Ectodermal cell (in vitro differentiated cells): ENCODE measurements around the gene RNF227.

Experiments used
- H3K27ac ChIP-seq: 2 replicates; pipeline ENCODE4 v1.7.0; 2013; ENCODE audit warnings: mild to moderate bottlenecking, low read depth, low read length; ENCODE audit not compliant: insufficient read depth, poor library complexity, severe bottlenecking
- H3K27me3 ChIP-seq: 2 replicates; pipeline ENCODE4 v1.7.0; 2013; ENCODE audit warnings: mild to moderate bottlenecking, low read length; ENCODE audit not compliant: insufficient read depth, control insufficient read depth, poor library complexity, severe bottlenecking
- H3K36me3 ChIP-seq: one replicate; pipeline ENCODE4 v1.7.0; 2013; ENCODE audit warnings: low read length; ENCODE audit not compliant: control insufficient read depth, insufficient read depth
- H3K4me1 ChIP-seq: one replicate; pipeline ENCODE4 v1.7.0; 2013; ENCODE audit warnings: low read length; ENCODE audit not compliant: control insufficient read depth, insufficient read depth
- H3K4me3 ChIP-seq: 2 replicates; pipeline ENCODE4 v1.7.0; 2013; ENCODE audit warnings: low read depth, low read length, control low read depth; ENCODE audit not compliant: insufficient read depth
- H3K9me3 ChIP-seq: 2 replicates; pipeline ENCODE4 v1.7.0; 2013; ENCODE audit warnings: mild to moderate bottlenecking, low read length, moderate library complexity; ENCODE audit not compliant: control insufficient read depth
- WGBS, 2 experiments: methylation state at CpG; one replicate each; pipeline ENCODE4 v1.1.7; 2013; ENCODE audit warnings: missing lambda C conversion rate in 2 of 2; 5-methylcytosine and 5-hydroxymethylcytosine counted together

Gene RNF227

GRCh38 chr17:7930841-7931631, 14.9 kb upstream of the RNF227 start:
- Histone ChIP-seq H3K27ac (no peak overlapping the region), H3K9me3 (no peaks in the 10 kb centered on the region), H3K27me3 (peaks cover 37% of the 10 kb centered on the region), H3K36me3 (peaks cover 5% of the 10 kb centered on the region), H3K4me3 (peak overlapping the region; percentile 61), H3K4me1 (no peaks in the 10 kb centered on the region)
- 41 to 42% methylated on average over 20 of the region's 20 CpGs for WGBS, 2 experiments

GRCh38 chr17:7929158-7930023, 13.3 kb upstream of the RNF227 start, which contains the start of gene KCNAB3:
KCNAB3 (minus strand) TSS chr17:7929856; CDS start chr17:7929435, 421 bp downstream.
- peak within 1 kb of the TSS; percentile 27 for H3K4me3 ChIP-seq
- no peaks in the 10 kb centered on the region for H3K4me1 ChIP-seq
- 10% methylated on average over 67 of the region's 67 CpGs for WGBS, 2 experiments
- no peak within 1 kb of the TSS for H3K27ac ChIP-seq
- no peaks in the 10 kb centered on the region for H3K36me3 ChIP-seq
- peaks cover 50% of the 10 kb centered on the region for H3K27me3 ChIP-seq
- H3K9me3 ChIP-seq: no peaks in the 10 kb centered on the region

GRCh38 chr17:7927596-7927995, 11.5 kb upstream of the RNF227 start:
- no peaks in the 10 kb centered on the region for H3K4me1 ChIP-seq
- WGBS, 2 experiments: 82% methylated on average over 3 of the region's 3 CpGs
- no peak overlapping the region for H3K4me3 ChIP-seq
- H3K27me3 ChIP-seq: peaks cover 68% of the 10 kb centered on the region
- no peaks in the 10 kb centered on the region for H3K9me3 ChIP-seq
- H3K27ac ChIP-seq: no peak overlapping the region
- no peaks in the 10 kb centered on the region for H3K36me3 ChIP-seq

- Histone ChIP-seq H3K36me3 (no peaks in the 10 kb centered on the region), H3K9me3 (no peaks in the 10 kb centered on the region), H3K4me1 (no peaks in the 10 kb centered on the region), H3K4me3 (peak overlapping the region; percentile 22), H3K27me3 (peaks cover 72% of the 10 kb centered on the region), H3K27ac (no peak overlapping the region)
- WGBS, 2 experiments: 30 to 31% methylated on average over 45 of the region's 45 CpGs
Observed at GRCh38 chr17:7922845-7923628, 6.9 kb upstream of the RNF227 start.

GRCh38 chr17:7922269-7922844, 6.3 kb upstream of the RNF227 start:
- Histone ChIP-seq H3K36me3 (no peaks in the 10 kb centered on the region), H3K4me3 (no peak overlapping the region), H3K9me3 (no peaks in the 10 kb centered on the region), H3K27me3 (peaks cover 70% of the 10 kb centered on the region), H3K4me1 (no peaks in the 10 kb centered on the region), H3K27ac (no peak overlapping the region)
- 55 to 57% methylated on average over 16 of the region's 16 CpGs for WGBS, 2 experiments

- Histone ChIP-seq H3K9me3 (no peaks in the 10 kb centered on the region), H3K27ac (no peak overlapping the region), H3K36me3 (no peaks in the 10 kb centered on the region), H3K4me1 (peaks cover 9% of the 10 kb centered on the region), H3K4me3 (no peak overlapping the region), H3K27me3 (peaks cover 48% of the 10 kb centered on the region)
- 66 to 77% methylated on average over 2 of the region's 2 CpGs for WGBS, 2 experiments
Observed at GRCh38 chr17:7916808-7917207, 719 bp upstream of the RNF227 start.

- Histone ChIP-seq H3K27me3 (peaks cover 44% of the 10 kb centered on the region), H3K4me1 (peaks cover 9% of the 10 kb centered on the region), H3K4me3 (peak overlapping the region; percentile 50), H3K36me3 (no peaks in the 10 kb centered on the region), H3K9me3 (no peaks in the 10 kb centered on the region), H3K27ac (no peak overlapping the region)
- WGBS, 2 experiments: 52 to 55% methylated on average over 15 of the region's 15 CpGs
Observed at GRCh38 chr17:7916385-7916682, 245 bp upstream of the RNF227 start.

GRCh38 chr17:7915179-7915610, 894 bp downstream of the RNF227 start:
- Histone ChIP-seq H3K9me3 (no peaks in the 10 kb centered on the region), H3K4me1 (peaks cover 9% of the 10 kb centered on the region), H3K27me3 (peaks cover 40% of the 10 kb centered on the region), H3K4me3 (peak overlapping the region; percentile 50), H3K36me3 (no peaks in the 10 kb centered on the region), H3K27ac (no peak overlapping the region)
- 26 to 29% methylated on average over 15 of the region's 15 CpGs for WGBS, 2 experiments

GRCh38 chr17:7912927-7913524, 3.1 kb downstream of the RNF227 start:
- peaks cover 36% of the 10 kb centered on the region for H3K27me3 ChIP-seq
- WGBS, 2 experiments: 56 to 60% methylated on average over 2 of the region's 3 CpGs
- no peaks in the 10 kb centered on the region for H3K9me3 ChIP-seq
- H3K36me3 ChIP-seq: no peaks in the 10 kb centered on the region
- peaks cover 9% of the 10 kb centered on the region for H3K4me1 ChIP-seq
- no peak overlapping the region for H3K4me3 ChIP-seq
- H3K27ac ChIP-seq: no peak overlapping the region
